ENCODE results near the gene INO80.

INO80 gene

DNA sequence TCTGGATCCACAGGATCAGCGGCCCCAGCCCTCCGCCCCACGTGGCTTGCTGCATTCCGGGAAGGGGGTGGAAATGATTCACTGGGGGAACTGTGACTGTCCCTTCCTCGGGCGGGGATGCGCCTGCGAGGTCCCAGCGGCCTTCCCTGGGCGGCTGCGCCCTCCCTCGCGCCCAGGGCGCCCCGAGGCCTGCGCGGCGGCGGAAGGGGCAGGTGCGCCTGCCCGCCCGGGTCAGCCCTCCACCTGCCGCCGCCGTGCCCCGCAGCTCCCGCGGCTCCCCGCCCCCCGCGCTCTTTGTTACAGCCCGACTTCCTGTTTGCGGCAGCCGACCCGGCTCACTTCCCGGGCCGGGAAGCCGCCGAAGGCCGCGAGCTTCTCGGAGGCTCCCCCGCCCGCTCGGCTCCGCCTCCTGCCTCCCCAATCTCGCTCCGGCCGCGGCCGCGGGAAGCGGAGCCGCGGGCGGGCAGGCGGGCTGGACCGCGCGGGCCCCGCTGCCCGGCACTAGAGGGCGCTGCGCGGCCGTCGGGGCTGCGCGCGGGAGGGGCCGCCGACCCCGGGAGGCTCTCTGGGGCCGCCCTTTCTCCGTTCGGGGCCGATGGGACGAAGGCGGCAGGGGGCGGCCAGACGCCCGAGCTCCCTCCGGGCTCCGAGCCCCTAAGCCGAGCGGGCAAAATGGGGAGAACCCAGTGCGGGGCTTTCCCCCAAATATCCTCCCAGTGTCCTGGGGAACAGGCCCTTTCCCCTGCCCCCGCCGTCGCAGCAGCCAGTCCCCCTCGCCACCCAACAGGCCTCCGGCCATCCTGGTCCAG is 174.3 kb downstream of the INO80 start:
- peak overlapping the region; percentile 85 for H3K4me2 ChIP-seq (ENCODE audit: low read length)
- no peaks in the 10 kb centered on the region for H3K79me2 ChIP-seq (ENCODE audit: insufficient read depth, low read length)
- H3K9me2 ChIP-seq (ENCODE audit: low read depth, low read length) = no peaks in the 10 kb centered on the region
- H3K36me3 ChIP-seq (ENCODE audit: insufficient read depth, low read length) = no peaks in the 10 kb centered on the region
- H3K4me1 ChIP-seq (ENCODE audit: insufficient read depth, low read length, severe bottlenecking) = peaks cover 17% of the 10 kb centered on the region
- no peaks in the 10 kb centered on the region for H4K20me1 ChIP-seq (ENCODE audit: insufficient read depth, low read length)
- peak overlapping the region; percentile 70 for H3K9ac ChIP-seq (ENCODE audit: low read length)
- H2AFZ ChIP-seq (ENCODE audit: low read length) = 0 out of 2 replicates have a peak overlapping the region, but pooled peaks have one; percentile 24
- H3K9me3 ChIP-seq (ENCODE audit: low read length) = no peaks in the 10 kb centered on the region
- H3K27ac ChIP-seq (ENCODE audit: low read depth, low read length, poor library complexity, severe bottlenecking) = no peak overlapping the region
- TF ChIP-seq, protein P1, sequence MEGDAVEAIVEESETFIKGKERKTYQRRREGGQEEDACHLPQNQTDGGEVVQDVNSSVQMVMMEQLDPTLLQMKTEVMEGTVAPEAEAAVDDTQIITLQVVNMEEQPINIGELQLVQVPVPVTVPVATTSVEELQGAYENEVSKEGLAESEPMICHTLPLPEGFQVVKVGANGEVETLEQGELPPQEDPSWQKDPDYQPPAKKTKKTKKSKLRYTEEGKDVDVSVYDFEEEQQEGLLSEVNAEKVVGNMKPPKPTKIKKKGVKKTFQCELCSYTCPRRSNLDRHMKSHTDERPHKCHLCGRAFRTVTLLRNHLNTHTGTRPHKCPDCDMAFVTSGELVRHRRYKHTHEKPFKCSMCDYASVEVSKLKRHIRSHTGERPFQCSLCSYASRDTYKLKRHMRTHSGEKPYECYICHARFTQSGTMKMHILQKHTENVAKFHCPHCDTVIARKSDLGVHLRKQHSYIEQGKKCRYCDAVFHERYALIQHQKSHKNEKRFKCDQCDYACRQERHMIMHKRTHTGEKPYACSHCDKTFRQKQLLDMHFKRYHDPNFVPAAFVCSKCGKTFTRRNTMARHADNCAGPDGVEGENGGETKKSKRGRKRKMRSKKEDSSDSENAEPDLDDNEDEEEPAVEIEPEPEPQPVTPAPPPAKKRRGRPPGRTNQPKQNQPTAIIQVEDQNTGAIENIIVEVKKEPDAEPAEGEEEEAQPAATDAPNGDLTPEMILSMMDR (IDR thresholded peaks at IDR 0.05; ENCODE audit: low read length) = peak; percentile 36
- TF ChIP-seq EZH2 (IDR thresholded peaks at IDR 0.05; ENCODE audit: borderline replicate concordance, low read length) = no peak
- 0 out of 2 replicates have a peak, but pooled peaks cover 14% of the 10 kb centered on the region for H3K27me3 ChIP-seq (ENCODE audit: insufficient read depth, low read length)
- H3K4me3 ChIP-seq (ENCODE audit: low read depth, low read length, poor library complexity, severe bottlenecking) = peak overlapping the region; percentile 65
- no peaks in the 10 kb centered on the region for H3F3A ChIP-seq (ENCODE audit: insufficient read depth, low read length)

DNA sequence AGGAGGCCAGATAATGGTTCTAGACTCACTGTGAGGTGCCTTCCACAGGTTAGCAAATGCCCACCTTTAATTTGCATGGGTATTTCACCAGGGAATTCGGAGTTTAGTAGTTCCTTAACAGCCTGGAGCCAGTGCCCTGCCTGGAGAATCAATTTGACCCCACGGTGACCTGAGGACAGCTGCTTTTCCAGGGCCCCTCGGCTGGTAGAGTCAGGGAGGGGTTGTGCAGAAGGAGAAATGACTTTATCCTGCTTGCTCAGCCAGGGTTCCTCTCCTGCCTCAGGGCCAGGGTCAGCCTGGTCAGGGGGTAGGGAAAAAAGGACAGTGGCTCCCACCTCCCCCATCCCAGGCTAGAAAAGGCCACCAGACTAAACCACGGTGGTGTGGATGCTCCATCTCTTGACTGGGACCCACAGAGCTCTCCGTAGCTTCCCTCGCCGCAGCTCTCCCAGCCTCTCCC is 175.0 kb downstream of the INO80 start:
- Histone ChIP-seq H3K79me2 (ENCODE audit: insufficient read depth, low read length) (no peaks in the 10 kb centered on the region), H3K27me3 (ENCODE audit: insufficient read depth, low read length) (0 out of 2 replicates have a peak, but pooled peaks cover 14% of the 10 kb centered on the region), H3K9me3 (ENCODE audit: low read length) (no peaks in the 10 kb centered on the region)

DNA sequence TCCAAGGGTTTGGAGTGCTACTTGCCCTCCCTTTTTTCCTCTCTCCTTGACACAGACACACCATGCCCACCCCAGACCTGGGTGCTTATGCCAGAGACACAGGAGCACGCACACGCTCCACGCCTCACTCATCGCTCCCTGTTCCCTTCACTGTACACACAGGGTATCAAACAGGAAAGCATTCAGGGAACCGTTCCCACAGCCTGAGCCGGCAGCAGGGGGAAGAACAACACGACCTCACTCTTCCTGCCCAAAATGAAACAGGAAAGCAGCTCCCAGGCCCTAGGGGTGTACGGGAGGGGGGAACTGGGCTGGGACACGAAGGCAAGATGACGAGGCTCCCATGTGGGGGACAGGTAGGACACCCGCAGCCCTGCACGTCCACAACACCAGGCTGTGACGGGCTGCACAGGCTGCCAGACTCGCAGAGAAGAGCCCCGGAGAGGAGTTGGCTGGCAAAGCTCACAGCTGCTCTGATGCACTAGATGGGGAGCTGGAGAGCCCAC is 175.7 kb downstream of the INO80 start:
- peaks cover 17% of the 10 kb centered on the region for H3K4me1 ChIP-seq (ENCODE audit: insufficient read depth, low read length, severe bottlenecking)
- H3K9me3 ChIP-seq (ENCODE audit: low read length) = no peaks in the 10 kb centered on the region
- no peaks in the 10 kb centered on the region for H4K20me1 ChIP-seq (ENCODE audit: insufficient read depth, low read length)
- no peaks in the 10 kb centered on the region for H3F3A ChIP-seq (ENCODE audit: insufficient read depth, low read length)
- TF ChIP-seq, protein P1 (IDR thresholded peaks at IDR 0.05; ENCODE audit: low read length) = no peak
- TF ChIP-seq EZH2 (IDR thresholded peaks at IDR 0.05; ENCODE audit: borderline replicate concordance, low read length) = no peak
- no peaks in the 10 kb centered on the region for H3K9me2 ChIP-seq (ENCODE audit: low read depth, low read length)
- no peak overlapping the region for H3K4me3 ChIP-seq (ENCODE audit: low read depth, low read length, poor library complexity, severe bottlenecking)
- H2AFZ ChIP-seq (ENCODE audit: low read length) = no peak overlapping the region
- no peaks in the 10 kb centered on the region for H3K36me3 ChIP-seq (ENCODE audit: insufficient read depth, low read length)
- 0 out of 2 replicates have a peak, but pooled peaks cover 14% of the 10 kb centered on the region for H3K27me3 ChIP-seq (ENCODE audit: insufficient read depth, low read length)
- no peak overlapping the region for H3K9ac ChIP-seq (ENCODE audit: low read length)
- H3K79me2 ChIP-seq (ENCODE audit: insufficient read depth, low read length) = no peaks in the 10 kb centered on the region
- H3K27ac ChIP-seq (ENCODE audit: low read depth, low read length, poor library complexity, severe bottlenecking) = no peak overlapping the region
- no peak overlapping the region for H3K4me2 ChIP-seq (ENCODE audit: low read length)

More for the DNA sequence above, 175.0 kb downstream of the INO80 start:
- H3K9ac ChIP-seq (ENCODE audit: low read length) = peak overlapping the region; percentile 70; the same call in 1 of the 2 replicates
- no peaks in the 10 kb centered on the region for H4K20me1 ChIP-seq (ENCODE audit: insufficient read depth, low read length)
- H3K27ac ChIP-seq (ENCODE audit: low read depth, low read length, poor library complexity, severe bottlenecking) = no peak overlapping the region
- TF ChIP-seq EZH2 (IDR thresholded peaks at IDR 0.05; ENCODE audit: borderline replicate concordance, low read length) = no peak
- H2AFZ ChIP-seq (ENCODE audit: low read length) = no peak overlapping the region
- H3K9me2 ChIP-seq (ENCODE audit: low read depth, low read length) = no peaks in the 10 kb centered on the region
- no peaks in the 10 kb centered on the region for H3K36me3 ChIP-seq (ENCODE audit: insufficient read depth, low read length)
- peak overlapping the region; percentile 65 for H3K4me3 ChIP-seq (ENCODE audit: low read depth, low read length, poor library complexity, severe bottlenecking)
- no peaks in the 10 kb centered on the region for H3F3A ChIP-seq (ENCODE audit: insufficient read depth, low read length)
- H3K4me2 ChIP-seq (ENCODE audit: low read length) = peak overlapping the region; percentile 85
- H3K4me1 ChIP-seq (ENCODE audit: insufficient read depth, low read length, severe bottlenecking) = peaks cover 17% of the 10 kb centered on the region

Measured in OCI-LY1 (cell line).